HepG2 (cell line): Measurements from ENCODE around the gene CD44.

ENCODE experiments used
- ELK4 ChIP-seq: sonication (generic); formaldehyde crosslinking; IDR thresholded peaks from 2 replicates; pipeline ENCODE4 v1.9.0; 2021; ENCODE audit warnings: missing genetic modification reagents, borderline replicate concordance
- ZNF34 ChIP-seq: sonication (generic); formaldehyde crosslinking; IDR thresholded peaks from 2 replicates; pipeline ENCODE4 v1.4.0; 2020; ENCODE audit warnings: mild to moderate bottlenecking, missing genetic modification reagents, borderline replicate concordance
- ZNF792 ChIP-seq: IDR thresholded peaks from 2 replicates; pipeline ENCODE4 v1.6.1; 2016

DNA sequence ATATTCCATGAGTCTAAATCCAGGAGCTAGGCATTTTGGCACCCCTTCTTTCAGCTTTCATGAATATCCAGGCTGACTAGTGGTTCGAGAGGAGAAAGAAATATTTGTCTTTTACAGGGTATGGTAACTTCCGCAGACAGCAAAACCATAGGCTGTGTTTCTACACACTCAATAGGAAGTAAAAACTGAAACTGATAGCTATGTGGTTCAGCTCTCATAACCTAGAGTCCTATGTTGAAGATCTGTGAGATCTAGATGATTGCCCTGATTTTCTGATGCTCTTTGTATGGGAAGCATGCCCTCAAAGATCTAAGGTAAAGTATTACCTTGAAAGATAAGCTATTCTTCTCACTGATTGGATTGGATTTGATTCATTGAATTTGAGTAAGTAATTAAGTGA lies 118.3 kb downstream of the CD44 start:
- TF ChIP-seq ZNF34 (CRISPR knock-in tag), result no peak
- TF ChIP-seq ELK4 (CRISPR knock-in tag), result no peak
- no peak for TF ChIP-seq ZNF792 (CRISPR knock-in tag)
